ENCODE measurements around the gene TRAPPC10. TPM values are rescaled to one million over a fixed set of nuclear protein-coding genes. Genes with fewer than 3 reads are reported as not detected.
A peak's percentile ranks its signal among the peaks of the same experiment; 100 is the strongest.

TRAPPC10 gene
- total RNA-seq: 10 to 100 TPM; 17.9 to 32.9 (median 23.1) TPM

- Histone ChIP-seq H3K4me1 (peaks cover 36 to 41% of the 10 kb centered on the region in 2 donors), H3K36me3 (no peaks in the 10 kb centered on the region), H3K9me3 (no peaks in the 10 kb centered on the region), H3K27ac (peak within 1 kb of the TSS; percentile 84 to 98 (median 98)), H3K4me3 (peak within 1 kb of the TSS; percentile 69 to 96 (median 94)), H3K27me3 (no peaks in the 10 kb centered on the region)
- peak; percentile 91 to 92 for ATAC-seq
- intact Hi-C loops (cut with DNase I; ENCODE audit: low total_unique reads) (loop anchor here (2.0 kb wide), 1 partner anchor 327 kb away; the partner anchor contains the start of gene CFAP410), in situ Hi-C loops (cut with MboI; ENCODE audit: low sequenced_read_pairs in 4 of 4) (no loop called here)
- DNase-seq: peak; percentile 67 to 78
- TF ChIP-seq POLR2A (IDR thresholded peaks at IDR 0.05) (peak; percentile 92 to 98), CTCF (IDR thresholded peaks at IDR 0.05 in 4 of 5, conservative IDR thresholded peaks at IDR 0.05 in 1 of 5) (peak in 1 of 5 experiments; percentile 5)
Observed at GRCh38 chr21:44011579-44012473, at the start of gene TRAPPC10. TSS of gene TRAPPC10 (plus strand) at chr21:44012309. CDS start at chr21:44012494, 185 bp downstream.

- Histone ChIP-seq H3K4me1 (peaks cover 0 to 4% of the 10 kb centered on the region in 2 donors), H3K27me3 (no peaks in the 10 kb centered on the region), H3K27ac (no peak overlapping the region), H3K36me3 (peaks cover 0 to 19% of the 10 kb centered on the region in 2 donors), H3K4me3 (no peak overlapping the region), H3K9me3 (no peaks in the 10 kb centered on the region)
- in situ Hi-C loops (cut with MboI; ENCODE audit: low sequenced_read_pairs in 4 of 4) (no loop called here), intact Hi-C loops (cut with DNase I; ENCODE audit: low total_unique reads) (no loop called here)
- no peak for DNase-seq
- no peak for ATAC-seq
- TF ChIP-seq POLR2A (IDR thresholded peaks at IDR 0.05) (no peak), CTCF (IDR thresholded peaks at IDR 0.05 in 4 of 5, conservative IDR thresholded peaks at IDR 0.05 in 1 of 5) (no peak)
Observed at GRCh38 chr21:43965911-43966585, 46.1 kb upstream of the TRAPPC10 start.

GRCh38 chr21:43966946-43967512 lies 45.1 kb upstream of the TRAPPC10 start:
- TF ChIP-seq CTCF (IDR thresholded peaks at IDR 0.05 in 4 of 5, conservative IDR thresholded peaks at IDR 0.05 in 1 of 5) (no peak), POLR2A (IDR thresholded peaks at IDR 0.05) (no peak)
- intact Hi-C loops (cut with DNase I; ENCODE audit: low total_unique reads): no loop called here
- H3K4me3 ChIP-seq: no peak overlapping the region
- H3K9me3 ChIP-seq: no peaks in the 10 kb centered on the region
- in situ Hi-C loops (cut with MboI; ENCODE audit: low sequenced_read_pairs in 4 of 4): no loop called here
- H3K27me3 ChIP-seq: no peaks in the 10 kb centered on the region
- H3K27ac ChIP-seq: no peak overlapping the region
- H3K36me3 ChIP-seq: peaks cover 0 to 19% of the 10 kb centered on the region in 2 donors
- ATAC-seq (no peak), DNase-seq (no peak)
- H3K4me1 ChIP-seq: peaks cover 0 to 11% of the 10 kb centered on the region in 2 donors

- Histone ChIP-seq H3K4me1 (peaks cover 0 to 11% of the 10 kb centered on the region in 2 donors), H3K27ac (no peak overlapping the region), H3K9me3 (no peaks in the 10 kb centered on the region), H3K36me3 (peaks cover 0 to 25% of the 10 kb centered on the region in 2 donors), H3K27me3 (no peaks in the 10 kb centered on the region), H3K4me3 (no peak overlapping the region)
- in situ Hi-C loops (cut with MboI; ENCODE audit: low sequenced_read_pairs in 4 of 4): no loop called here
- ATAC-seq: no peak
- DNase-seq: no peak
- TF ChIP-seq CTCF (IDR thresholded peaks at IDR 0.05 in 4 of 5, conservative IDR thresholded peaks at IDR 0.05 in 1 of 5) (no peak), POLR2A (IDR thresholded peaks at IDR 0.05) (no peak)
- intact Hi-C loops (cut with DNase I; ENCODE audit: low total_unique reads): no loop called here
Observed at GRCh38 chr21:43967981-43968380, 44.1 kb upstream of the TRAPPC10 start.
